Measurements from ENCODE around the gene ZNF41. TPM values are rescaled to one million over a fixed set of nuclear protein-coding genes. Genes with fewer than 3 reads are reported as not detected.

The ZNF41 gene
- total and polyA plus RNA-seq, 4 donors = 1.9 to 5.0 (median 2.5) TPM

GRCh38 chrX:47507153-47507867 lies 24.3 kb upstream of the ZNF41 start:
- no peak for DNase-seq (ENCODE audit: low spot score)
- TF ChIP-seq JUND (IDR thresholded peaks at IDR 0.05) (no peak), SP1 (IDR thresholded peaks at IDR 0.05) (no peak), ZBTB33 (IDR thresholded peaks at IDR 0.05) (no peak), NR2F2 (IDR thresholded peaks at IDR 0.05) (no peak), FOXA1 (IDR thresholded peaks at IDR 0.05) (no peak), GABPA (IDR thresholded peaks at IDR 0.05 in 1 of 2, conservative IDR thresholded peaks at IDR 0.05 in 1 of 2) (no peak), REST (IDR thresholded peaks at IDR 0.05) (no peak), HNF4A (conservative IDR thresholded peaks at IDR 0.05) (no peak), RAD21 (IDR thresholded peaks at IDR 0.05) (no peak), EGR1 (IDR thresholded peaks at IDR 0.05; ENCODE audit: low read depth in 2 of 2) (no peak), FOXA2 (IDR thresholded peaks at IDR 0.05) (no peak), TAF1 (conservative IDR thresholded peaks at IDR 0.05) (no peak), RXRA (IDR thresholded peaks at IDR 0.05) (no peak), YY1 (IDR thresholded peaks at IDR 0.05) (no peak), MAX (IDR thresholded peaks at IDR 0.05) (no peak)
- no peak overlapping the region for H3K27ac ChIP-seq (ENCODE audit: low read depth in 1 of 2, low read length in 2 of 2)
- H3K9me3 ChIP-seq (ENCODE audit: control insufficient read depth in 4 of 4, low read length in 3 of 4) = no peaks in the 10 kb centered on the region
- WGBS = 87% methylated on average over 2 of the region's 2 CpGs
- H3K4me1 ChIP-seq (ENCODE audit: control insufficient read depth in 4 of 4, insufficient read depth in 4 of 4, low read length in 3 of 4) = no peaks in the 10 kb centered on the region
- no peaks in the 10 kb centered on the region for H3K36me3 ChIP-seq (ENCODE audit: control insufficient read depth in 4 of 4, insufficient read depth in 3 of 4, low read depth in 1 of 4, low read length in 3 of 4)
- H3K27me3 ChIP-seq (ENCODE audit: control insufficient read depth in 4 of 4, insufficient read depth in 4 of 4, low read length in 3 of 4) = peaks cover 0 to 8% (median 0%) of the 10 kb centered on the region in 4 donors
- no peak overlapping the region for H3K4me3 ChIP-seq (ENCODE audit: low read depth in 1 of 3, low read length in 3 of 3)
- no peak overlapping the region for H3K9ac ChIP-seq (ENCODE audit: low read depth in 1 of 2, low read length in 2 of 2)

- no peaks in the 10 kb centered on the region for H3K9me3 ChIP-seq (ENCODE audit: control insufficient read depth in 4 of 4, low read length in 3 of 4)
- H3K36me3 ChIP-seq (ENCODE audit: control insufficient read depth in 4 of 4, insufficient read depth in 3 of 4, low read depth in 1 of 4, low read length in 3 of 4) = no peaks in the 10 kb centered on the region
- H3K9ac ChIP-seq (ENCODE audit: low read depth in 1 of 2, low read length in 2 of 2) = no peak overlapping the region
- no peak overlapping the region for H3K27ac ChIP-seq (ENCODE audit: low read depth in 1 of 2, low read length in 2 of 2)
- H3K27me3 ChIP-seq (ENCODE audit: control insufficient read depth in 4 of 4, insufficient read depth in 4 of 4, low read length in 3 of 4) = peaks cover 0 to 6% (median 0%) of the 10 kb centered on the region in 4 donors
- no peaks in the 10 kb centered on the region for H3K4me1 ChIP-seq (ENCODE audit: control insufficient read depth in 4 of 4, insufficient read depth in 4 of 4, low read length in 3 of 4)
- DNase-seq (ENCODE audit: low spot score) = no peak
- H3K4me3 ChIP-seq (ENCODE audit: low read depth in 1 of 3, low read length in 3 of 3) = no peak overlapping the region
- WGBS = 82% methylated on average over 5 of the region's 5 CpGs
- TF ChIP-seq GABPA (IDR thresholded peaks at IDR 0.05 in 1 of 2, conservative IDR thresholded peaks at IDR 0.05 in 1 of 2) (no peak), SP1 (IDR thresholded peaks at IDR 0.05) (no peak), REST (IDR thresholded peaks at IDR 0.05) (no peak), EGR1 (IDR thresholded peaks at IDR 0.05; ENCODE audit: low read depth in 2 of 2) (no peak), JUND (IDR thresholded peaks at IDR 0.05) (no peak), ZBTB33 (IDR thresholded peaks at IDR 0.05) (no peak), FOXA1 (IDR thresholded peaks at IDR 0.05) (no peak), TAF1 (conservative IDR thresholded peaks at IDR 0.05) (no peak), RXRA (IDR thresholded peaks at IDR 0.05) (no peak), HNF4A (conservative IDR thresholded peaks at IDR 0.05) (no peak), HNF4G (IDR thresholded peaks at IDR 0.05) (no peak), NR2F2 (IDR thresholded peaks at IDR 0.05) (no peak), MAX (IDR thresholded peaks at IDR 0.05) (no peak), ATF3 (IDR thresholded peaks at IDR 0.05) (no peak), FOXA2 (IDR thresholded peaks at IDR 0.05) (no peak)
Measured at GRCh38 chrX:47503151-47503550, 20.1 kb upstream of the ZNF41 start.
